Mucosa of descending colon (tissue), 3 donors: ENCODE results near the gene ADGRF4. TPM values are rescaled to one million over a fixed set of nuclear protein-coding genes. Genes with fewer than 3 reads are reported as not detected.
"Not testable (repeated sequence)": the region's sequence is repeated elsewhere in the genome, so short reads cannot be mapped to it uniquely, and the experiment has no call there.

ENCODE experiments used
- ATAC-seq: fragments of 200-7000 bp; cut with Tn5 transposase; one replicate; pipeline ENCODE4 v1.9.1; 2020; ENCODE audit warnings: mild to moderate bottlenecking, moderate library complexity
- DNase-seq, 3 donors: peaks; one replicate each; pipeline ENCODE4 v3.0.0-alpha.2; 2020
- H3K36me3 ChIP-seq: fragments of 200-600 bp; one replicate; pipeline ENCODE4 v1.8.0; 2021; ENCODE audit warnings: low read depth, mild to moderate bottlenecking
- H3K4me1 ChIP-seq: fragments of 200-600 bp; one replicate; pipeline ENCODE4 v1.8.0; 2021; ENCODE audit warnings: low read depth, mild to moderate bottlenecking
- H3K4me3 ChIP-seq: fragments of 200-600 bp; one replicate; pipeline ENCODE4 v1.8.0; 2021; ENCODE audit warnings: mild to moderate bottlenecking
- H3K9me3 ChIP-seq: fragments of 200-600 bp; one replicate; pipeline ENCODE4 v1.8.0; 2021; ENCODE audit warnings: mild to moderate bottlenecking
- intact Hi-C, 2 donors: fragments of 100-400 bp; cut with DNase I in 1 of 2; cut with micrococcal nuclease in 1 of 2; formaldehyde crosslinking; loops; one replicate each; pipeline versions ENCODE4 v1.11.0 to v1.11.1; 2022; cut with DNase I, micrococcal nuclease
- total RNA-seq, 3 donors: library from RNA; stranded (reverse); fragmentation: NEBNext Ultra II Directional in 2 of 3; extraction: Animal tissue kit (Norgen Biotek cat#: 25700) in 2 of 3; gene quantifications; one replicate each; pipeline versions ENCODE4 v1.2.1 to v1.2.4, GENCODE V29; 2021 to 2023
- TF ChIP-seq, protein P1 (sequence below): fragments of 200-600 bp; IDR thresholded peaks from one replicate; pipeline ENCODE4 v1.8.0; 2022; ENCODE audit warnings: antibody characterized with exemption, mild to moderate bottlenecking
- donor health status: DM: no; HTN: no; CAD: no; lungs with moderate emphysema.
- donor health status: DM: no; HTN: no; CAD: no.
- donor health status: DM: no; HTN: yes; CAD: no.

The ADGRF4 gene
- total RNA-seq, 3 donors from 2014 or later, result 0.79 to 3.9 (median 2.6) TPM

DNA sequence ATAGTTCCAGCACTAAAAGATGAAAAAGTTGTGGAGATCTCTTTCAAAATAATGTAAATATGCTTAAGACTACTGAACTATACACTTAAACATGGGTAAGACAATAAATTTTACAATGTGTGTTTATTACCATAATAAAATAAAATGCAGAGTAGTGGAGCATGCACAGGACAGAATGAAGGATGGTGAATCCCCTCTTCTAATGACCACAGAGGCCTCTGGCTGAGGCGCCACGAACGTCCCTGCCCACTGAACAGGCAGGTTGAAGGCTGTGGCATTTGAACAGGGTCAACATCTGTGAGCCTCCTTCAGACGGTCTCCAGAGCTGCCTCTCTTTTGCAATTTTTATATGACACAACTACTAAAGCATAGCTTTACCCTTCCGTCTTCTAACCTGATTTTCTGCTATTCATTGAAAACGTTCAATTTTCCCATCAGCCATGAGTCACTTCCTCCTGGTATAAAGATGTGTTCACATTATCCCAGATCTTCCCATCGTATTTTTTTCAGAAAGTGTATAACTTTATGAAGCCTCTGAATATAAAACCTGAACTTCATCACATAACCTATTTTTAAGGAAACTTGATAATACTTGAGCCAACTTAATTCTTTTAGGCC lies 37.8 kb downstream of the ADGRF4 start:
- no peaks in the 10 kb centered on the region for H3K9me3 ChIP-seq
- intact Hi-C loops, result no loop called here
- H3K4me1 ChIP-seq, result peaks cover 16% of the 10 kb centered on the region
- ATAC-seq (peak; percentile 82), DNase-seq (peak; percentile 8 to 52 (median 37))
- TF ChIP-seq, protein P1, sequence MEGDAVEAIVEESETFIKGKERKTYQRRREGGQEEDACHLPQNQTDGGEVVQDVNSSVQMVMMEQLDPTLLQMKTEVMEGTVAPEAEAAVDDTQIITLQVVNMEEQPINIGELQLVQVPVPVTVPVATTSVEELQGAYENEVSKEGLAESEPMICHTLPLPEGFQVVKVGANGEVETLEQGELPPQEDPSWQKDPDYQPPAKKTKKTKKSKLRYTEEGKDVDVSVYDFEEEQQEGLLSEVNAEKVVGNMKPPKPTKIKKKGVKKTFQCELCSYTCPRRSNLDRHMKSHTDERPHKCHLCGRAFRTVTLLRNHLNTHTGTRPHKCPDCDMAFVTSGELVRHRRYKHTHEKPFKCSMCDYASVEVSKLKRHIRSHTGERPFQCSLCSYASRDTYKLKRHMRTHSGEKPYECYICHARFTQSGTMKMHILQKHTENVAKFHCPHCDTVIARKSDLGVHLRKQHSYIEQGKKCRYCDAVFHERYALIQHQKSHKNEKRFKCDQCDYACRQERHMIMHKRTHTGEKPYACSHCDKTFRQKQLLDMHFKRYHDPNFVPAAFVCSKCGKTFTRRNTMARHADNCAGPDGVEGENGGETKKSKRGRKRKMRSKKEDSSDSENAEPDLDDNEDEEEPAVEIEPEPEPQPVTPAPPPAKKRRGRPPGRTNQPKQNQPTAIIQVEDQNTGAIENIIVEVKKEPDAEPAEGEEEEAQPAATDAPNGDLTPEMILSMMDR, result no peak
- no peaks in the 10 kb centered on the region for H3K36me3 ChIP-seq
- no peak overlapping the region for H3K4me3 ChIP-seq

DNA sequence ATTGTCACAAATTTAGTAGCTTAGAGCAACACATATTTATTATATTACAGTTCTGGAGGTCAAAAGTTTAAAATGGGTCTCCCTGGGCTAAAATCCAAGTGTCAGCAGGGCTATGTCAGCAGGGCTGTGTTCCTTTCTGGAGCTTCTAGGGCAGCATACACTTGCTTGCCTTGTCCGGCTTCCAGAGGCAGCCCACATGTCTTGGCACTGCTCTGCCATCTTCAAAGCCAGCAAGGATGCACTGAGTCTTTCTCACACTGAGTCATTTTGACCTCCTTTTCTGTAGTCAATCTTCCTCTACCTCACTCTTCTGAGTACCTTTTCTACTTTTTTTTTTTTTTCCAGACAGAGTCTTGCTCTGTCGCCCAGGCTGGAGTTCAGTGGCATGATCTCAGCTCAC lies 39.0 kb downstream of the ADGRF4 start:
- Histone ChIP-seq H3K4me1 (peaks cover 19% of the 10 kb centered on the region), H3K9me3 (no peaks in the 10 kb centered on the region), H3K36me3 (no peaks in the 10 kb centered on the region), H3K4me3 (no peak overlapping the region)
- TF ChIP-seq, protein P1, result no peak
- intact Hi-C loops, result no loop called here
- DNase-seq (no peak), ATAC-seq (no peak)

DNA sequence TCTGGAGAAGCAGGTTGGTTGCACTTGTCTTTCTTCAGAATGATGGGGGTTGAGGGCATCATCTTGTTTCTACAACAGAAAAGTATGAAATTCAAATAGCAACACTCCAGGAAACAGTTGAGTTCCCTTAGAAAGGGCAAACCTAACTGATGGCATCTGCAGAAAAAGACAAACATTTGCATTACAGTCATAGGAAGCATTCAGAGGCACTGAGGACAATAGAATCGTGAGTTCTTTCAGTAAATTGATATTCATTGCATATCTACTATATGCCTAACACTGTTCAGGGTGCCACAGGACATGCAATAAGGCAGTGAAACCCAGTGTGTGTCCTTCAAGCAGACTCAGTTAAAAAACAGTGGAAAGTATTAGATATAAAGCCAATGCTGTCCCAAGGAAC lies 42.3 kb downstream of the ADGRF4 start:
- intact Hi-C loops, result no loop called here
- TF ChIP-seq, protein P1, result no peak
- no peak for ATAC-seq

DNA sequence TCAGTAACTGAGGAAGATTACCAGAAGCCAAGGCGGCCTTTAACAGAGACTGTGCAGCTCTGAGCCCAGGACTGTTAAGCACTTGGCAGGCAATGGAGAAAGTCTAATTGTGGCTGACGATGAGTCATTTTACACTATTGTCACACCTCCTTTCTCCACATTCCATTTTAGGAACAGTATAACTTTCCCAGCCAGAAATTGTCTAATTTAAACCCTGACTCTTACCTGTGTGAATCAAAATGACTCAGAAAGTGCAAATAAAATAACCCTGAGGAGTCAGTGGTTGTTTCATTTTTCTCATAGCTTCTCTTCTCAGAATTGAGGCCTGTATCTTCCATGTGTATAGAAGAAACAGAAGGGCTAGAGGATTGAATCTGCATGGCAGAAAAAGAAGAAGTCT lies 43.4 kb downstream of the ADGRF4 start:
- TF ChIP-seq, protein P1, result no peak
- intact Hi-C loops, result no loop called here
- Histone ChIP-seq H3K4me3 (no peak overlapping the region), H3K4me1 (peaks cover 6% of the 10 kb centered on the region), H3K9me3 (no peaks in the 10 kb centered on the region), H3K36me3 (no peaks in the 10 kb centered on the region)
- DNase-seq, result peak in 1 of 3 donors; percentile 42
- peak; percentile 99 for ATAC-seq

More for the DNA sequence above, 42.3 kb downstream of the ADGRF4 start:
- Histone ChIP-seq H3K36me3 (no peaks in the 10 kb centered on the region), H3K4me1 (peaks cover 17% of the 10 kb centered on the region), H3K4me3 (no peak overlapping the region), H3K9me3 (no peaks in the 10 kb centered on the region)
- DNase-seq, result no peak

DNA sequence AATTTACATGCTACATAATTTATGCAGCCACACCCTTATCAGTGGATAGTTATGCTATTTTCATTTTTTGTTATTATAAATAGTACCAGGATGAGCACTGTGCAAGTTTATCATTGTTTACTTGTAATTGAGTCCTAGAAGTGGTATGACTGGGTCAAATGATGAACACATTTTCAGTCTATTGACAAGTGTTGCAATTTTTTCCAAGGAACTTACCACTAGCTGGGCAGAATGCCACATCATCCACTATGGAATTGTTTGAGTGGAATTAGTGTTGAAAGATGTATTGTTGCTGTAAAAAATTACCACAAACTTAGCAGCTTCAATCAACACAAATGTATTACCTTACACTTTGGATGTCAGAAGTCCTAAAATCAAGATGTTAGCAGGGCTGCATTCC lies 45.4 kb downstream of the ADGRF4 start:
- DNase-seq (no peak), ATAC-seq (no peak)
- H3K4me1 ChIP-seq, result peaks cover 3% of the 10 kb centered on the region
- intact Hi-C loops, result no loop called here
- no peak overlapping the region for H3K4me3 ChIP-seq
- no peaks in the 10 kb centered on the region for H3K36me3 ChIP-seq
- no peaks in the 10 kb centered on the region for H3K9me3 ChIP-seq
- TF ChIP-seq, protein P1, result no peak

DNA sequence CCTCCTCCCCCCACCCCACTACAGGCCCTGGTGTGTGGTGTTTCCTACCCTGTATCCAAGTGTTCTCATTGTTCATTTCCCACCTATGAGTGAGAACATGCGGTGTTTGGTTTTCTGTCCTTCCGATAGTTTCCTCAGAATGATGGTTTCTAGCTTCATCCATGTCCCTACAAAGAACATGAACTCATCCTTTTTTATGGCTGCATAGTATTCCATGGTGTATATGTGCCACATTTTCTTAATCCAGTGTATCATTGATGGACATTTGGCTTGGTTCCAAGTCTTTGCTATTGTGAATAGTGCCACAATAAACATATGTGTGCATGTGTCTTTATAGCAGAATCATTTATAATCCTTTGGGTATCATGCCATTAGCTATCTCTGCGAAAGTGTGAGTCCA lies 46.9 kb downstream of the ADGRF4 start:
- H3K36me3 ChIP-seq, H3K4me1 ChIP-seq, DNase-seq, intact Hi-C loops, H3K9me3 ChIP-seq, H3K4me3 ChIP-seq, ATAC-seq: not testable (repeated sequence)
